ENCODE data around the gene SDK2.

SDK2 gene

DNA sequence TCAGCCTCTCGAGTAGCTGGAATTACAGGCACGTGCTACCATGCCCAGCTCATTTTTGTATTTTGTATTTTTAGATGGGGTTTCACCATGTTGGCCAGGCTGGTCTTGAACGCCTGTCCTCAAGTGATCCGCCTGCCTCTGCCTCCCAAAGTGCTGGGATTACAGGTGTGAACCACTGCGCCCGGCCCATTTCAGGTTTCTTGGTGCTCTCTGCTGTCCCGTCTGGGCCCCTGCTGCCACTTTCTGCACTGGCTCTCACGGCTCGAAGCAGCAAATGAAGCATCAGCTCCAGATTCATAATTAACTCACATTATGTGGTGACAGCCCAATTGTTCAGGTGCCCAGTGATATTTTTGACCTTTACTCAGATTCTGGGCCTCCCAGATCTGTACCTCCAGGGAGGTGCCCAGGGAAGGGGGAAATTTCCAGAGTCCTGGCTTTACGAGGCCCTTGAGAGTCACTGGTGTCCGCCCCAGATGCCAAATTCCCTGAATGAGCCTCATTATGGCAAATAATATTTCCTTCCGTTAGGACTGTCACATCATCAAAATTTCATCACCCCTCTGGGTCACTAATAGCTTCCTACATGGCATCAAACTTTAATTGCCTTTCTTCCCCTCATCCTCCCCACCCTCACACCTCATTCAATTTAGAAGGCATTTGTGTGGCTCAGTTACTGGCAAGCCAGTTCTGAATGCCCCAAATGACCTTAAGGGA is 9.0 kb downstream of the SDK2 start:
- H3K4me1 ChIP-seq (ENCODE audit: control insufficient read depth, low read length), result no peaks in the 10 kb centered on the region
- no peak overlapping the region for H3K4me3 ChIP-seq (ENCODE audit: low read length)
- no peaks in the 10 kb centered on the region for H4K20me1 ChIP-seq (ENCODE audit: control insufficient read depth, insufficient read depth, low read depth, low read length)
- no peak overlapping the region for H3K4me2 ChIP-seq (ENCODE audit: low read length)
- no peaks in the 10 kb centered on the region for H3K27me3 ChIP-seq (ENCODE audit: control insufficient read depth, low read length)
- H3K9me3 ChIP-seq (ENCODE audit: control insufficient read depth, insufficient read depth, low read length), result no peaks in the 10 kb centered on the region
- no peaks in the 10 kb centered on the region for H3K79me2 ChIP-seq (ENCODE audit: control insufficient read depth, low read length)
- no peak overlapping the region for H3K27ac ChIP-seq (ENCODE audit: low read depth, low read length)
- H3K9me2 ChIP-seq (replicated peaks; ENCODE audit: control insufficient read depth, low read length), result no peaks in the 10 kb centered on the region
- no peaks in the 10 kb centered on the region for H3F3A ChIP-seq (ENCODE audit: control insufficient read depth, insufficient read depth)
- H3K36me3 ChIP-seq (ENCODE audit: control insufficient read depth, low read length), result no peaks in the 10 kb centered on the region
- no peak for TF ChIP-seq EZH2phosphoT487 (IDR thresholded peaks at IDR 0.05; ENCODE audit: borderline replicate concordance, low read length)
- TF ChIP-seq, protein P1, sequence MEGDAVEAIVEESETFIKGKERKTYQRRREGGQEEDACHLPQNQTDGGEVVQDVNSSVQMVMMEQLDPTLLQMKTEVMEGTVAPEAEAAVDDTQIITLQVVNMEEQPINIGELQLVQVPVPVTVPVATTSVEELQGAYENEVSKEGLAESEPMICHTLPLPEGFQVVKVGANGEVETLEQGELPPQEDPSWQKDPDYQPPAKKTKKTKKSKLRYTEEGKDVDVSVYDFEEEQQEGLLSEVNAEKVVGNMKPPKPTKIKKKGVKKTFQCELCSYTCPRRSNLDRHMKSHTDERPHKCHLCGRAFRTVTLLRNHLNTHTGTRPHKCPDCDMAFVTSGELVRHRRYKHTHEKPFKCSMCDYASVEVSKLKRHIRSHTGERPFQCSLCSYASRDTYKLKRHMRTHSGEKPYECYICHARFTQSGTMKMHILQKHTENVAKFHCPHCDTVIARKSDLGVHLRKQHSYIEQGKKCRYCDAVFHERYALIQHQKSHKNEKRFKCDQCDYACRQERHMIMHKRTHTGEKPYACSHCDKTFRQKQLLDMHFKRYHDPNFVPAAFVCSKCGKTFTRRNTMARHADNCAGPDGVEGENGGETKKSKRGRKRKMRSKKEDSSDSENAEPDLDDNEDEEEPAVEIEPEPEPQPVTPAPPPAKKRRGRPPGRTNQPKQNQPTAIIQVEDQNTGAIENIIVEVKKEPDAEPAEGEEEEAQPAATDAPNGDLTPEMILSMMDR (IDR thresholded peaks at IDR 0.05; ENCODE audit: low read depth, low read length, poor library complexity, severe bottlenecking), result no peak

GRCh38 chr17:73634629-73635028 is 9.6 kb downstream of the SDK2 start:
- Histone ChIP-seq H3K4me1 (ENCODE audit: control insufficient read depth, low read length) (no peaks in the 10 kb centered on the region), H4K20me1 (ENCODE audit: control insufficient read depth, insufficient read depth, low read depth, low read length) (no peaks in the 10 kb centered on the region), H3K36me3 (ENCODE audit: control insufficient read depth, low read length) (no peaks in the 10 kb centered on the region), H3F3A (ENCODE audit: control insufficient read depth, insufficient read depth) (no peaks in the 10 kb centered on the region), H3K4me3 (ENCODE audit: low read length) (no peak overlapping the region), H3K27me3 (ENCODE audit: control insufficient read depth, low read length) (no peaks in the 10 kb centered on the region), H3K79me2 (ENCODE audit: control insufficient read depth, low read length) (no peaks in the 10 kb centered on the region), H3K27ac (ENCODE audit: low read depth, low read length) (no peak overlapping the region), H3K4me2 (ENCODE audit: low read length) (no peak overlapping the region), H3K9me2 (replicated peaks; ENCODE audit: control insufficient read depth, low read length) (no peaks in the 10 kb centered on the region), H3K9me3 (ENCODE audit: control insufficient read depth, insufficient read depth, low read length) (no peaks in the 10 kb centered on the region)
- TF ChIP-seq, protein P1 (IDR thresholded peaks at IDR 0.05; ENCODE audit: low read depth, low read length, poor library complexity, severe bottlenecking), result no peak
- TF ChIP-seq EZH2phosphoT487 (IDR thresholded peaks at IDR 0.05; ENCODE audit: borderline replicate concordance, low read length), result no peak

GRCh38 chr17:73633736-73634135 is 10.5 kb downstream of the SDK2 start:
- H3K9me3 ChIP-seq (ENCODE audit: control insufficient read depth, insufficient read depth, low read length), result no peaks in the 10 kb centered on the region
- H3K27ac ChIP-seq (ENCODE audit: low read depth, low read length), result no peak overlapping the region
- no peaks in the 10 kb centered on the region for H3K36me3 ChIP-seq (ENCODE audit: control insufficient read depth, low read length)
- H3K9me2 ChIP-seq (replicated peaks; ENCODE audit: control insufficient read depth, low read length), result no peaks in the 10 kb centered on the region
- no peaks in the 10 kb centered on the region for H3F3A ChIP-seq (ENCODE audit: control insufficient read depth, insufficient read depth)
- TF ChIP-seq, protein P1 (IDR thresholded peaks at IDR 0.05; ENCODE audit: low read depth, low read length, poor library complexity, severe bottlenecking), result no peak
- TF ChIP-seq EZH2phosphoT487 (IDR thresholded peaks at IDR 0.05; ENCODE audit: borderline replicate concordance, low read length), result no peak
- no peaks in the 10 kb centered on the region for H3K79me2 ChIP-seq (ENCODE audit: control insufficient read depth, low read length)
- no peak overlapping the region for H3K4me3 ChIP-seq (ENCODE audit: low read length)
- H3K4me2 ChIP-seq (ENCODE audit: low read length), result no peak overlapping the region
- no peaks in the 10 kb centered on the region for H4K20me1 ChIP-seq (ENCODE audit: control insufficient read depth, insufficient read depth, low read depth, low read length)
- no peaks in the 10 kb centered on the region for H3K4me1 ChIP-seq (ENCODE audit: control insufficient read depth, low read length)
- H3K27me3 ChIP-seq (ENCODE audit: control insufficient read depth, low read length), result no peaks in the 10 kb centered on the region

Measured in DOHH2 (cell line).